GM12878 (cell line): Measurements from ENCODE around the gene HDAC9. TPM values are rescaled to one million over a fixed set of nuclear protein-coding genes. Genes with fewer than 3 reads are reported as not detected.

Experiments used
- ATAC-seq: fragments of 200-7000 bp; cut with Tn5 transposase; 3 replicates; pipeline ENCODE4 v1.9.1; 2020; ENCODE audit warnings: mild to moderate bottlenecking, moderate library complexity
- BruUV-seq: library from RNA; stranded (reverse); fragments of 400-500 nt; replicated peaks from 2 replicates; lab custom pipeline; 2021; lab: Mats Ljungman, UMichigan
- CTCF ChIA-PET: fragments of 300-600 bp; sonication (Branson Sonifier 250); formaldehyde crosslinking; extraction: SDS; loops from one replicate; lab custom pipeline; 2021; ENCODE audit warnings: inconsistent platforms; lab: Yijun Ruan, JAX
- POLR2A ChIA-PET: fragments of 350-600 bp; formaldehyde crosslinking; extraction: SDS; loops from one replicate; lab custom pipeline; 2021; ENCODE audit warnings: inconsistent platforms; lab: Charles Lee
- RAD21 ChIA-PET: fragments of 300-600 bp; sonication (Branson Sonifier 250); formaldehyde crosslinking; loops from one replicate; lab custom pipeline; 2023; ENCODE audit warnings: antibody characterized with exemption; ENCODE audit not compliant: unreplicated experiment; lab: Charles Lee
- SMC1A ChIA-PET: fragments of 300-600 bp; sonication (Branson Sonifier 250); formaldehyde crosslinking; loops from one replicate; lab custom pipeline; 2023; ENCODE audit not compliant: unreplicated experiment, uncharacterized antibody; lab: Charles Lee
- DNase-seq: peaks from one replicate; pipeline ENCODE4 v3.0.0-alpha.2; 2011; ENCODE audit warnings: low read depth, low spot score
- FAIRE-seq: peaks from 3 replicates; lab custom pipeline; 2011; peaks lifted over from hg19 to GRCh38; lab: Jason Lieb, UNC
- H2AFZ ChIP-seq: 2 replicates; pipeline ENCODE4 v1.6.0; 2011; ENCODE audit warnings: low read depth, low read length, control low read depth; ENCODE audit not compliant: control insufficient read depth
- H3K27ac ChIP-seq: 2 replicates; pipeline ENCODE4 v1.5.1; 2011; ENCODE audit warnings: control low read depth; ENCODE audit not compliant: control insufficient read depth, insufficient read depth
- H3K27me3 ChIP-seq, 2 experiments: replicated peaks in 1 of 2; 2 replicates each; pipeline versions ENCODE4 v1.6.0 to v1.6.1; 2011; ENCODE audit warnings: low read length in 1 of 2; ENCODE audit not compliant: control insufficient read depth in 2 of 2, insufficient read depth in 2 of 2
- H3K36me3 ChIP-seq, 2 experiments: 2 replicates each; pipeline ENCODE4 v1.5.1; 2011; ENCODE audit warnings: low read length in 1 of 2; ENCODE audit not compliant: control insufficient read depth in 2 of 2, insufficient read depth in 2 of 2
- H3K4me1 ChIP-seq: 2 replicates; pipeline ENCODE4 v1.6.1; 2011; ENCODE audit warnings: mild to moderate bottlenecking, low read length, moderate library complexity, mixed read lengths; ENCODE audit not compliant: control insufficient read depth, insufficient read depth
- H3K4me2 ChIP-seq: 2 replicates; pipeline ENCODE4 v1.6.0; 2011; ENCODE audit warnings: control low read depth; ENCODE audit not compliant: control insufficient read depth, insufficient read depth
- H3K4me3 ChIP-seq: fragments of 200-600 bp; sonication (generic); 2 replicates; pipeline ENCODE4 v1.5.1; 2016
- H3K79me2 ChIP-seq: 2 replicates; pipeline ENCODE4 v1.6.0; 2011; ENCODE audit warnings: low read length; ENCODE audit not compliant: control insufficient read depth, insufficient read depth
- H3K9ac ChIP-seq: 2 replicates; pipeline ENCODE4 v1.8.0; 2011; ENCODE audit warnings: low read length, control low read depth, mixed read lengths; ENCODE audit not compliant: control insufficient read depth, insufficient read depth
- H3K9me3 ChIP-seq: replicated peaks from 3 replicates; pipeline ENCODE4 v1.5.1; 2011; ENCODE audit warnings: mild to moderate bottlenecking, low read length; ENCODE audit not compliant: control insufficient read depth, insufficient read depth
- H4K20me1 ChIP-seq: 2 replicates; pipeline ENCODE4 v1.6.0; 2011; ENCODE audit not compliant: control insufficient read depth, insufficient read depth
- ASH2L ChIP-seq: fragments of 300-600, 200-600 bp; sonication (generic); IDR thresholded peaks from 2 replicates; pipeline ENCODE4 v1.6.1; 2017; ENCODE audit warnings: low read depth, mild to moderate bottlenecking, borderline replicate concordance
- IRF4 ChIP-seq: IDR thresholded peaks from 2 replicates; pipeline ENCODE4 v1.6.1; 2011; ENCODE audit warnings: low read depth, low read length
- MTA3 ChIP-seq: IDR thresholded peaks from 2 replicates; pipeline ENCODE4 v1.6.1; 2012; ENCODE audit warnings: low read length, inconsistent platforms, borderline replicate concordance
- RAD21 ChIP-seq: IDR thresholded peaks from 2 replicates; pipeline ENCODE4 v1.6.1; 2011; ENCODE audit warnings: mild to moderate bottlenecking, low read depth, low read length, moderate library complexity; ENCODE audit not compliant: insufficient read depth
- SMC3 ChIP-seq: IDR thresholded peaks from 2 replicates; pipeline ENCODE4 v1.6.1; 2011; ENCODE audit warnings: low read length, improper control_type of control experiment, borderline replicate concordance
- TCF3 ChIP-seq: IDR thresholded peaks from 2 replicates; pipeline ENCODE4 v1.6.1; 2012; ENCODE audit warnings: low read depth, mild to moderate bottlenecking, low read length, borderline replicate concordance; ENCODE audit not compliant: insufficient read depth
- WGBS: methylation state at CpG from one replicate; pipeline ENCODE4 v1.1.6; 2016; ENCODE audit warnings: low lambda C conversion rate; ENCODE audit not compliant: insufficient replicate concordance, insufficient coverage; ENCODE audit errors: missing lambda C conversion rate; 5-methylcytosine and 5-hydroxymethylcytosine counted together
- in situ Hi-C: fragments of 300-500 bp; cut with MboI; formaldehyde crosslinking; loops from 9 replicates; pipeline ENCODE4 v1.14.3; 2018; ENCODE audit warnings: mixed read lengths
- intact Hi-C: fragments of 100-400 bp; cut with micrococcal nuclease; formaldehyde crosslinking; loops from one replicate; pipeline ENCODE4 v1.14.2; 2022; ENCODE audit not compliant: unreplicated experiment
- polyA plus RNA-seq, 11 experiments: library from polyadenylated mRNA; depleted of rRNA in 4 of 11; unstranded in 6 of 11; stranded (reverse) in 5 of 11; fragments of >200 nt; fragmentation: Nextera tagmentation in 4 of 11; fragmentation: Illumina TruSeq in 1 of 11; extraction: Ambion mirVana in 4 of 11; extraction: Trizol in 1 of 11; gene quantifications; 1 replicate in 1 of 11; 2 replicates in 10 of 11; pipeline versions ENCODE4 v1.2.1 to v1.2.3, GENCODE V29; 2011 to 2016; ENCODE audit warnings: inconsistent platforms in 2 of 11, missing spikeins in 2 of 11, low read depth in 1 of 11
- total RNA-seq, 4 experiments: library from RNA; depleted of rRNA in 3 of 4; stranded (reverse); fragments of >200 nt in 3 of 4; fragmentation: Illumina TruSeq in 1 of 4; extraction: Trizol in 1 of 4; gene quantifications; 2 replicates each; pipeline versions ENCODE4 v1.2.1 to v1.2.3, GENCODE V29; 2013 to 2021
- TF ChIP-seq, protein P1 (sequence below), 3 experiments: IDR thresholded peaks in 2 of 3; conservative IDR thresholded peaks in 1 of 3; 2 replicates each; pipeline ENCODE4 v1.5.1; 2011; ENCODE audit warnings: low read depth in 3 of 3, low read length in 3 of 3, mild to moderate bottlenecking in 3 of 3, control low read depth in 2 of 3, moderate library complexity in 2 of 3, inconsistent platforms in 1 of 3, mixed read lengths in 1 of 3; ENCODE audit not compliant: control insufficient read depth in 2 of 3, insufficient read depth in 1 of 3; ENCODE audit errors: extremely low read depth in 1 of 3

Gene HDAC9
- total and polyA plus RNA-seq, 10 of the 15 experiments (the other 5 are each of a cell fraction or from before 2014, with no cell fraction given), result 0.73 to 12.8 (median 0.92) TPM

DNA sequence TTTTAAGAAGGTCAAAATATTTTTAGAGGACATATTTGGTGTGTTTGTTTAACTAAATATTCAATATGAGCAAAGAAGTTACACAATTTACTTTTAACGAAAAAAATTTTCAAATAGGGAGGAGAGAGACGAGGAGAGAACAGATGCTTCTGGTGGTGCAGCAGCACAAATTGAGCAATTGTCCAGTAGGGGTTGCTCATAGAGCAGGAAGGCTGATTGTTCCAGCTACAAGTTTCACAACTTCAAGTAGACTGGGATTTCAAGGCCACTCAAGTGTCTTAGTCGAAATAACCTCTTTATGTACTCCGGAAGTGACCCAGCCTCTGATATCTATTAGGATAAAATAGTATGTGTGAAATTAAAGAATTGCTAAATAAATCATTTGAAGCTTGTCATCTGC, 197.9 kb downstream of the HDAC9 start:
- H3K27me3 ChIP-seq, result no peaks in the 10 kb centered on the region
- TF ChIP-seq IRF4 (no peak), RAD21 (peak; percentile 59), SMC3 (peak; percentile 18; the same call in 1 of the 2 replicates), ASH2L (no peak), MTA3 (no peak), TCF3 (no peak)
- TF ChIP-seq, protein P1, sequence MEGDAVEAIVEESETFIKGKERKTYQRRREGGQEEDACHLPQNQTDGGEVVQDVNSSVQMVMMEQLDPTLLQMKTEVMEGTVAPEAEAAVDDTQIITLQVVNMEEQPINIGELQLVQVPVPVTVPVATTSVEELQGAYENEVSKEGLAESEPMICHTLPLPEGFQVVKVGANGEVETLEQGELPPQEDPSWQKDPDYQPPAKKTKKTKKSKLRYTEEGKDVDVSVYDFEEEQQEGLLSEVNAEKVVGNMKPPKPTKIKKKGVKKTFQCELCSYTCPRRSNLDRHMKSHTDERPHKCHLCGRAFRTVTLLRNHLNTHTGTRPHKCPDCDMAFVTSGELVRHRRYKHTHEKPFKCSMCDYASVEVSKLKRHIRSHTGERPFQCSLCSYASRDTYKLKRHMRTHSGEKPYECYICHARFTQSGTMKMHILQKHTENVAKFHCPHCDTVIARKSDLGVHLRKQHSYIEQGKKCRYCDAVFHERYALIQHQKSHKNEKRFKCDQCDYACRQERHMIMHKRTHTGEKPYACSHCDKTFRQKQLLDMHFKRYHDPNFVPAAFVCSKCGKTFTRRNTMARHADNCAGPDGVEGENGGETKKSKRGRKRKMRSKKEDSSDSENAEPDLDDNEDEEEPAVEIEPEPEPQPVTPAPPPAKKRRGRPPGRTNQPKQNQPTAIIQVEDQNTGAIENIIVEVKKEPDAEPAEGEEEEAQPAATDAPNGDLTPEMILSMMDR (IDR thresholded peaks at IDR 0.05 in 2 of 3, conservative IDR thresholded peaks at IDR 0.05 in 1 of 3; ENCODE audit: control insufficient read depth in 2 of 3, extremely low read depth in 1 of 3, insufficient read depth in 1 of 3, low read depth in 3 of 3, low read length in 3 of 3), result peak; percentile 13 to 46 (median 27); a peak in 3 of 6 replicates
- TF ChIP-seq, all 136 proteins: peak for 3
- no peak for FAIRE-seq
- ATAC-seq, result peak; percentile 54; the same call in 2 of the 3 replicates
- 68% methylated on average over 4 of the region's 4 CpGs for whole genome bisulfite sequencing
- intact Hi-C loops, result no loop called here
- Histone ChIP-seq H3K4me1 (no peaks in the 10 kb centered on the region), H3K79me2 (no peaks in the 10 kb centered on the region), H3K4me2 (no peak overlapping the region), H3K4me3 (no peak overlapping the region), H3K9ac (no peak overlapping the region), H2AFZ (no peak overlapping the region), H3K27ac (no peak overlapping the region), H3K9me3 (no peaks in the 10 kb centered on the region), H4K20me1 (no peaks in the 10 kb centered on the region), H3K36me3 (no peaks in the 10 kb centered on the region)
- ChIA-PET RAD21 (interaction anchor here (1.1 to 1.2 kb wide), 4 partner anchors 99 to 358 kb away, joined by 3 to 4 read pairs (median 4); no protein-coding TSS in a partner anchor), POLR2A (no interaction called here), SMC1A (interaction anchor here (0.6 to 1.5 kb wide), 5 partner anchors 37 to 1035 kb away, joined by 3 to 4 read pairs (median 3); no protein-coding TSS in a partner anchor), CTCF (interaction anchor here (0.7 to 1.6 kb wide), 8 partner anchors 8 to 695 kb away, joined by 3 to 11 read pairs (median 5); no protein-coding TSS in a partner anchor)
- no peak for DNase-seq
- BruUV-seq, result no TSS peak
- in situ Hi-C loops, result no loop called here
